ENCODE results near the gene SFN. TPM values are rescaled to one million over a fixed set of nuclear protein-coding genes. Genes with fewer than 3 reads are reported as not detected.
A peak's percentile ranks its signal among the peaks of the same experiment; 100 is the strongest.

The SFN gene
- total and polyA plus RNA-seq, 2 of the 13 experiments (the other 11 are each of a cell fraction or from before 2014, with no cell fraction given): 4.3 to 5.6 TPM

DNA sequence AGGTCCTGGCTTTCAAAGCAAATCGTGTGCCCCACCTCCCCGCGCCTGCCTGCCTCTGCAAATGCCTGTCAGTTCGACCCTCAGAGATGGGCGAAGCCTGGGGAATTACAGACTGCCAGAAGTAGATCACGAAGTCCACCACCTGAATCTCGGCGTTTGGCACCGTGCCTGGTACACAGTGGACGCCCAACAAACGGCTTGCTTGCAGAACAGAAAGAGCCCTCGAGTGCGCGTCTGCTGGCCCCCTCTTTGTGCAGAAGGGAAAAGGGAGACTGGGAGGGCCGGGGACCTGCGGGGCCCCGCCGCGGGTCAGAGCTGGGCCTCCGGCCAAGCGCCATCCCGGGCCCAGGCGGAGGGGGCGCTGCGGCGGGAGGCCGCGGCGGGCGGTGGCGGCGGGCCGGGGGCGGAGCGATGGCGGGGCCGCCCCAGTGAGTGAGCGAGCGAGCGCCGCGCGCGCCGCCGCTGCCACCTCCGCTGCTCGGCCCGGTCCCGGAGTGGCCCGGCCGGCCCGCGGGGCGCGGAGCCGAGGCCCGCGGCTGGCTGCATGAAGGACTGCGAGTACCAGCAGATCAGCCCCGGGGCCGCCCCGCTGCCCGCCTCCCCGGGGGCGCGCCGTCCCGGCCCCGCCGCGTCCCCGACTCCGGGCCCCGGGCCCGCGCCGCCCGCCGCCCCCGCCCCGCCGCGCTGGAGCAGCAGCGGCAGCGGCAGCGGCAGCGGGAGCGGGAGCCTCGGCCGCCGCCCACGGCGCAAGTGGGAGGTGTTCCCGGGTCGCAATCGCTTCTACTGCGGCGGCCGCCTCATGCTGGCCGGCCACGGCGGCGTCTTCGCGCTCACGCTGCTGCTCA is 36.5 kb upstream of the SFN start, which contains the start of gene ZDHHC18 (continued):
- no peak for TF ChIP-seq MXI1 (IDR thresholded peaks at IDR 0.05; ENCODE audit: borderline replicate concordance, low read depth, low read length)
- TF ChIP-seq MIXL1 (CRISPR knock-in tag; IDR thresholded peaks at IDR 0.05): no peak
- TF ChIP-seq, protein P1, sequence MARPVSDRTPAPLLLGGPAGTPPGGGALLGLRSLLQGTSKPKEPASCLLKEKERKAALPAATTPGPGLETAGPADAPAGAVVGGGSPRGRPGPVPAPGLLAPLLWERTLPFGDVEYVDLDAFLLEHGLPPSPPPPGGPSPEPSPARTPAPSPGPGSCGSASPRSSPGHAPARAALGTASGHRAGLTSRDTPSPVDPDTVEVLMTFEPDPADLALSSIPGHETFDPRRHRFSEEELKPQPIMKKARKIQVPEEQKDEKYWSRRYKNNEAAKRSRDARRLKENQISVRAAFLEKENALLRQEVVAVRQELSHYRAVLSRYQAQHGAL (CRISPR knock-in tag; IDR thresholded peaks at IDR 0.05; ENCODE audit: not compliant biosample characterization): no peak
- TF ChIP-seq SALL2 (CRISPR knock-in tag; IDR thresholded peaks at IDR 0.05): no peak
- TF ChIP-seq, protein P2, sequence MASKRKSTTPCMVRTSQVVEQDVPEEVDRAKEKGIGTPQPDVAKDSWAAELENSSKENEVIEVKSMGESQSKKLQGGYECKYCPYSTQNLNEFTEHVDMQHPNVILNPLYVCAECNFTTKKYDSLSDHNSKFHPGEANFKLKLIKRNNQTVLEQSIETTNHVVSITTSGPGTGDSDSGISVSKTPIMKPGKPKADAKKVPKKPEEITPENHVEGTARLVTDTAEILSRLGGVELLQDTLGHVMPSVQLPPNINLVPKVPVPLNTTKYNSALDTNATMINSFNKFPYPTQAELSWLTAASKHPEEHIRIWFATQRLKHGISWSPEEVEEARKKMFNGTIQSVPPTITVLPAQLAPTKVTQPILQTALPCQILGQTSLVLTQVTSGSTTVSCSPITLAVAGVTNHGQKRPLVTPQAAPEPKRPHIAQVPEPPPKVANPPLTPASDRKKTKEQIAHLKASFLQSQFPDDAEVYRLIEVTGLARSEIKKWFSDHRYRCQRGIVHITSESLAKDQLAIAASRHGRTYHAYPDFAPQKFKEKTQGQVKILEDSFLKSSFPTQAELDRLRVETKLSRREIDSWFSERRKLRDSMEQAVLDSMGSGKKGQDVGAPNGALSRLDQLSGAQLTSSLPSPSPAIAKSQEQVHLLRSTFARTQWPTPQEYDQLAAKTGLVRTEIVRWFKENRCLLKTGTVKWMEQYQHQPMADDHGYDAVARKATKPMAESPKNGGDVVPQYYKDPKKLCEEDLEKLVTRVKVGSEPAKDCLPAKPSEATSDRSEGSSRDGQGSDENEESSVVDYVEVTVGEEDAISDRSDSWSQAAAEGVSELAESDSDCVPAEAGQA (IDR thresholded peaks at IDR 0.05; ENCODE audit: low read depth): no peak
- TF ChIP-seq, protein P2 (CRISPR knock-in tag; IDR thresholded peaks at IDR 0.05; ENCODE audit: borderline replicate concordance): no peak
- TF ChIP-seq NFIC (IDR thresholded peaks at IDR 0.05; ENCODE audit: low read length): no peak
- no peak for TF ChIP-seq KDM5A (IDR thresholded peaks at IDR 0.05; ENCODE audit: borderline replicate concordance, low read length)
- TF ChIP-seq, protein P3, sequence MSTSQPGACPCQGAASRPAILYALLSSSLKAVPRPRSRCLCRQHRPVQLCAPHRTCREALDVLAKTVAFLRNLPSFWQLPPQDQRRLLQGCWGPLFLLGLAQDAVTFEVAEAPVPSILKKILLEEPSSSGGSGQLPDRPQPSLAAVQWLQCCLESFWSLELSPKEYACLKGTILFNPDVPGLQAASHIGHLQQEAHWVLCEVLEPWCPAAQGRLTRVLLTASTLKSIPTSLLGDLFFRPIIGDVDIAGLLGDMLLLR (CRISPR knock-in tag; IDR thresholded peaks at IDR 0.05): no peak
- TF ChIP-seq, protein P4, sequence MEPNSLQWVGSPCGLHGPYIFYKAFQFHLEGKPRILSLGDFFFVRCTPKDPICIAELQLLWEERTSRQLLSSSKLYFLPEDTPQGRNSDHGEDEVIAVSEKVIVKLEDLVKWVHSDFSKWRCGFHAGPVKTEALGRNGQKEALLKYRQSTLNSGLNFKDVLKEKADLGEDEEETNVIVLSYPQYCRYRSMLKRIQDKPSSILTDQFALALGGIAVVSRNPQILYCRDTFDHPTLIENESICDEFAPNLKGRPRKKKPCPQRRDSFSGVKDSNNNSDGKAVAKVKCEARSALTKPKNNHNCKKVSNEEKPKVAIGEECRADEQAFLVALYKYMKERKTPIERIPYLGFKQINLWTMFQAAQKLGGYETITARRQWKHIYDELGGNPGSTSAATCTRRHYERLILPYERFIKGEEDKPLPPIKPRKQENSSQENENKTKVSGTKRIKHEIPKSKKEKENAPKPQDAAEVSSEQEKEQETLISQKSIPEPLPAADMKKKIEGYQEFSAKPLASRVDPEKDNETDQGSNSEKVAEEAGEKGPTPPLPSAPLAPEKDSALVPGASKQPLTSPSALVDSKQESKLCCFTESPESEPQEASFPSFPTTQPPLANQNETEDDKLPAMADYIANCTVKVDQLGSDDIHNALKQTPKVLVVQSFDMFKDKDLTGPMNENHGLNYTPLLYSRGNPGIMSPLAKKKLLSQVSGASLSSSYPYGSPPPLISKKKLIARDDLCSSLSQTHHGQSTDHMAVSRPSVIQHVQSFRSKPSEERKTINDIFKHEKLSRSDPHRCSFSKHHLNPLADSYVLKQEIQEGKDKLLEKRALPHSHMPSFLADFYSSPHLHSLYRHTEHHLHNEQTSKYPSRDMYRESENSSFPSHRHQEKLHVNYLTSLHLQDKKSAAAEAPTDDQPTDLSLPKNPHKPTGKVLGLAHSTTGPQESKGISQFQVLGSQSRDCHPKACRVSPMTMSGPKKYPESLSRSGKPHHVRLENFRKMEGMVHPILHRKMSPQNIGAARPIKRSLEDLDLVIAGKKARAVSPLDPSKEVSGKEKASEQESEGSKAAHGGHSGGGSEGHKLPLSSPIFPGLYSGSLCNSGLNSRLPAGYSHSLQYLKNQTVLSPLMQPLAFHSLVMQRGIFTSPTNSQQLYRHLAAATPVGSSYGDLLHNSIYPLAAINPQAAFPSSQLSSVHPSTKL (CRISPR knock-in tag; IDR thresholded peaks at IDR 0.05): no peak
- no peak for TF ChIP-seq ZNF136 (CRISPR knock-in tag; IDR thresholded peaks at IDR 0.05; ENCODE audit: low read depth)
- TF ChIP-seq SIX1 (CRISPR knock-in tag; IDR thresholded peaks at IDR 0.05; ENCODE audit: borderline replicate concordance): 0 out of 2 replicates have a peak, but pooled peaks have one; percentile 30
- TF ChIP-seq, protein P5, sequence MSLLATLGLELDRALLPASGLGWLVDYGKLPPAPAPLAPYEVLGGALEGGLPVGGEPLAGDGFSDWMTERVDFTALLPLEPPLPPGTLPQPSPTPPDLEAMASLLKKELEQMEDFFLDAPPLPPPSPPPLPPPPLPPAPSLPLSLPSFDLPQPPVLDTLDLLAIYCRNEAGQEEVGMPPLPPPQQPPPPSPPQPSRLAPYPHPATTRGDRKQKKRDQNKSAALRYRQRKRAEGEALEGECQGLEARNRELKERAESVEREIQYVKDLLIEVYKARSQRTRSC (CRISPR knock-in tag; IDR thresholded peaks at IDR 0.05; ENCODE audit: low read depth): no peak
- TF ChIP-seq, protein P6, sequence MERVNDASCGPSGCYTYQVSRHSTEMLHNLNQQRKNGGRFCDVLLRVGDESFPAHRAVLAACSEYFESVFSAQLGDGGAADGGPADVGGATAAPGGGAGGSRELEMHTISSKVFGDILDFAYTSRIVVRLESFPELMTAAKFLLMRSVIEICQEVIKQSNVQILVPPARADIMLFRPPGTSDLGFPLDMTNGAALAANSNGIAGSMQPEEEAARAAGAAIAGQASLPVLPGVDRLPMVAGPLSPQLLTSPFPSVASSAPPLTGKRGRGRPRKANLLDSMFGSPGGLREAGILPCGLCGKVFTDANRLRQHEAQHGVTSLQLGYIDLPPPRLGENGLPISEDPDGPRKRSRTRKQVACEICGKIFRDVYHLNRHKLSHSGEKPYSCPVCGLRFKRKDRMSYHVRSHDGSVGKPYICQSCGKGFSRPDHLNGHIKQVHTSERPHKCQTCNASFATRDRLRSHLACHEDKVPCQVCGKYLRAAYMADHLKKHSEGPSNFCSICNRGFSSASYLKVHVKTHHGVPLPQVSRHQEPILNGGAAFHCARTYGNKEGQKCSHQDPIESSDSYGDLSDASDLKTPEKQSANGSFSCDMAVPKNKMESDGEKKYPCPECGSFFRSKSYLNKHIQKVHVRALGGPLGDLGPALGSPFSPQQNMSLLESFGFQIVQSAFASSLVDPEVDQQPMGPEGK (CRISPR knock-in tag; IDR thresholded peaks at IDR 0.05): peak; percentile 45

Data from HepG2 (cell line).